ENCODE measurements around the gene HSPD1. TPM values are rescaled to one million over a fixed set of nuclear protein-coding genes. Genes with fewer than 3 reads are reported as not detected.
"Not testable (repeated sequence)": the region's sequence is repeated elsewhere in the genome, so short reads cannot be mapped to it uniquely, and the experiment has no call there.

HSPD1 gene
- total RNA-seq, 1 experiment from 2014 or later: 532 TPM

DNA sequence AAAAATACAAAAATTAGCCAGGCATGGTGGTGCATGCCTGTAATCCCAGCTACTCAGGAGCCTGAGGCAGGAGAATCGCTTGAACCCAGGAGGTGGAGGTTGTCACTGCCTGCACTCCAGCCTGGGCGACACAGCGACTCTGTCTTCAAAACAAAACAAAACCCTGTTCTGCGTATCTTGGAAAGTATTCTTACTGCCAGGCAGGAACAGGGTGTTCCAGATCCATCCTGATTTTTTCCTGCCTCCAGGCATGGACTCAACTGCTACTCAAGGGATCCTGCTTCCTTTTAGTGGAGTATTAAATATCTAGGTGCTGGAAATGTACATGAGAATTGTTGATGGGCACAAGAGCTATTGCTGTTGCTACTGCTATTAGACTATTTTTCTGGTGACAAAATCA is 12.3 kb downstream of the HSPD1 start:
- H3K4me2 ChIP-seq: no peak overlapping the region
- H4K20me1 ChIP-seq (ENCODE audit: insufficient read depth): peaks cover 58% of the 10 kb centered on the region
- peak overlapping the region; percentile 11; the same call in 1 of the 2 replicates for H3K27ac ChIP-seq
- H3K9me2 ChIP-seq (ENCODE audit: insufficient read depth): no peaks in the 10 kb centered on the region
- H3K9me3 ChIP-seq (ENCODE audit: insufficient read depth, low read depth): peaks cover 8% of the 10 kb centered on the region; the same call in 1 of the 2 replicates
- no peak for TF ChIP-seq CTCF (conservative IDR thresholded peaks at IDR 0.05)
- TF ChIP-seq EZH2 (IDR thresholded peaks at IDR 0.05; ENCODE audit: low read depth): no peak
- no peak overlapping the region for H3K4me3 ChIP-seq
- CTCF ChIA-PET: no interaction called here
- POLR2A ChIA-PET (ENCODE audit: unreplicated experiment): no interaction called here
- H3K36me3 ChIP-seq (ENCODE audit: low read depth): peaks cover 50% of the 10 kb centered on the region
- peaks cover 88% of the 10 kb centered on the region for H3F3A ChIP-seq (ENCODE audit: insufficient read depth, low read depth)
- H3K79me2 ChIP-seq (ENCODE audit: low read depth): peaks cover 15% of the 10 kb centered on the region
- no peaks in the 10 kb centered on the region for H3K4me1 ChIP-seq (replicated peaks; ENCODE audit: insufficient read depth)
- no peak overlapping the region for H2AFZ ChIP-seq
- no peaks in the 10 kb centered on the region for H3K27me3 ChIP-seq (ENCODE audit: insufficient read depth, low read depth)
- no peak for DNase-seq
- intact Hi-C loops (cut with micrococcal nuclease; ENCODE audit: unreplicated experiment): no loop called here
- BruUV-seq (replicated peaks): no TSS peak

- Histone ChIP-seq H3K9me3 (ENCODE audit: insufficient read depth, low read depth) (peaks cover 10% of the 10 kb centered on the region; the same call in 1 of the 2 replicates), H3K27me3 (ENCODE audit: insufficient read depth, low read depth) (no peaks in the 10 kb centered on the region), H3K9me2 (ENCODE audit: insufficient read depth) (no peaks in the 10 kb centered on the region), H3K36me3 (ENCODE audit: low read depth) (peaks cover 40% of the 10 kb centered on the region), H3K27ac (no peak overlapping the region), H2AFZ (no peak overlapping the region), H3K4me3 (no peak overlapping the region), H3K4me2 (no peak overlapping the region), H3F3A (ENCODE audit: insufficient read depth, low read depth) (peaks cover 76% of the 10 kb centered on the region), H3K79me2 (ENCODE audit: low read depth) (0 out of 2 replicates have a peak, but pooled peaks cover 3% of the 10 kb centered on the region), H3K4me1 (replicated peaks; ENCODE audit: insufficient read depth) (no peaks in the 10 kb centered on the region), H4K20me1 (ENCODE audit: insufficient read depth) (peaks cover 46% of the 10 kb centered on the region)
- no peak for DNase-seq
- TF ChIP-seq CTCF (conservative IDR thresholded peaks at IDR 0.05) (no peak), EZH2 (IDR thresholded peaks at IDR 0.05; ENCODE audit: low read depth) (no peak)
- POLR2A ChIA-PET (ENCODE audit: unreplicated experiment): no interaction called here
- intact Hi-C loops (cut with micrococcal nuclease; ENCODE audit: unreplicated experiment): no loop called here
- BruUV-seq (replicated peaks): no TSS peak
- CTCF ChIA-PET: no interaction called here
Observed at GRCh38 chr2:197486175-197486574, 13.5 kb downstream of the HSPD1 start.

DNA sequence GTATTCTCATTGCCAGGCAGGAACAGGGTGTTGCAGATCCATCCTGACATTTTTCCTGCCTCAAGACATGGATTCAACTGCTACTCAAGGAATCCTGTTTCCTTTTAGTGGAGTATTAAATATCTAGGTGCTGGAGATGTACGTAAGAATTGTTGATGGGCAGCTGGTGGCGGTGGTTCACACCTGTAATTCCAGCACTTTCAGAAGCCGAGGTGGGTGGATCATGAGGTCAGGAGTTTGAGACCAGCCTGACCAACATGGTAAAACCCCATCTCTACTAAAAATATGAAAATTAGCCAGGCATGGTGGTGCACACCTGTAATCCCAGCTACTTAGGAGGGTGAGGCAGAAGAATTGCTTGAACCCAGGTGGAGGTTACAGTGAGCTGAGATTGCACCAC is 15.4 kb downstream of the HSPD1 start:
- H3K27me3 ChIP-seq (ENCODE audit: insufficient read depth, low read depth); H3K9me2 ChIP-seq (ENCODE audit: insufficient read depth); H3K4me1 ChIP-seq (replicated peaks; ENCODE audit: insufficient read depth); H2AFZ ChIP-seq; H3K4me3 ChIP-seq; BruUV-seq (replicated peaks); H3K79me2 ChIP-seq (ENCODE audit: low read depth); intact Hi-C loops (cut with micrococcal nuclease; ENCODE audit: unreplicated experiment); H3K27ac ChIP-seq; CTCF ChIA-PET; DNase-seq; H3K4me2 ChIP-seq: not testable (repeated sequence)
- H3K9me3 ChIP-seq (ENCODE audit: insufficient read depth, low read depth): peaks cover 10% of the 10 kb centered on the region; the same call in 1 of the 2 replicates
- peaks cover 57% of the 10 kb centered on the region for H3F3A ChIP-seq (ENCODE audit: insufficient read depth, low read depth)
- H3K36me3 ChIP-seq (ENCODE audit: low read depth): peaks cover 23% of the 10 kb centered on the region
- POLR2A ChIA-PET (ENCODE audit: unreplicated experiment): interaction anchor here (0.6 to 0.7 kb wide), 2 partner anchors 49 to 115 kb away, joined by 3 to 8 read pairs; no protein-coding TSS in a partner anchor
- H4K20me1 ChIP-seq (ENCODE audit: insufficient read depth): peaks cover 30% of the 10 kb centered on the region
